GM20000 (cell line): Measurements from ENCODE around the gene AQP5.

Source experiments
- DNase-seq: peaks from one replicate; pipeline ENCODE4 v3.0.0; 2012; ENCODE audit warnings: low spot score
- CTCF ChIP-seq: IDR thresholded peaks from 2 replicates; pipeline ENCODE4 v1.5.1; 2012; ENCODE audit warnings: mild to moderate bottlenecking, control low read depth; ENCODE audit errors: extremely low read depth, missing control alignments

Gene AQP5

GRCh38 chr12:49947593-49948226 is 14.0 kb upstream of the AQP5 start:
- no peak for TF ChIP-seq CTCF

GRCh38 chr12:49948866-49949845 is 12.5 kb upstream of the AQP5 start:
- no peak for DNase-seq
- no peak for TF ChIP-seq CTCF

More at GRCh38 chr12:49947593-49948226, 14.0 kb upstream of the AQP5 start:
- DNase-seq, result no peak

- no peak for DNase-seq
- TF ChIP-seq CTCF, result no peak
Observed at GRCh38 chr12:49949866-49950265, 11.8 kb upstream of the AQP5 start.

- no peak for DNase-seq
- no peak for TF ChIP-seq CTCF
Observed at GRCh38 chr12:49950273-49951251, 11.1 kb upstream of the AQP5 start, which contains the start of gene AQP2. Gene AQP2 (plus strand): TSS chr12:49950737. CDS start chr12:49950831, 94 bp downstream.

GRCh38 chr12:49951411-49952240 is 10.0 kb upstream of the AQP5 start:
- no peak for DNase-seq
- TF ChIP-seq CTCF, result no peak

GRCh38 chr12:49952391-49953055 is 9.1 kb upstream of the AQP5 start:
- TF ChIP-seq CTCF, result no peak

More at GRCh38 chr12:49952391-49953055, 9.1 kb upstream of the AQP5 start:
- no peak for DNase-seq
